Osteocyte (in vitro differentiated cells): ENCODE measurements around the gene ALOX5AP. TPM values are rescaled to one million over a fixed set of nuclear protein-coding genes. Genes with fewer than 3 reads are reported as not detected.

Source experiments
- DNase-seq: peaks from one replicate; pipeline ENCODE4 v3.0.0; 2021; ENCODE audit warnings: mixed read lengths; ENCODE audit not compliant: unreplicated experiment; ENCODE audit errors: extremely low spot score
- H3K27ac Mint-ChIP-seq: one replicate; pipeline ENCODE4 v1.8.0; 2021; ENCODE audit warnings: mild to moderate bottlenecking, mixed read lengths; ENCODE audit not compliant: unreplicated experiment
- H3K27me3 Mint-ChIP-seq: one replicate; pipeline ENCODE4 v1.8.0; 2021; ENCODE audit warnings: mixed read lengths; ENCODE audit not compliant: unreplicated experiment
- H3K36me3 Mint-ChIP-seq: one replicate; pipeline ENCODE4 v1.8.0; 2021; ENCODE audit warnings: mixed read lengths; ENCODE audit not compliant: unreplicated experiment
- H3K4me1 Mint-ChIP-seq: one replicate; pipeline ENCODE4 v1.8.0; 2021; ENCODE audit warnings: mixed read lengths; ENCODE audit not compliant: unreplicated experiment
- H3K4me3 Mint-ChIP-seq: one replicate; pipeline ENCODE4 v1.8.0; 2021; ENCODE audit warnings: mild to moderate bottlenecking, moderate library complexity, mixed read lengths; ENCODE audit not compliant: unreplicated experiment
- H3K9me3 Mint-ChIP-seq: one replicate; pipeline ENCODE4 v1.8.0; 2021; ENCODE audit warnings: mixed read lengths; ENCODE audit not compliant: unreplicated experiment
- total RNA-seq: library from RNA; stranded (reverse); gene quantifications from 2 replicates; pipeline ENCODE4 v1.2.1, GENCODE V29; 2021
- TF ChIP-seq, protein P1 (sequence below): fragments of 200-600 bp; sonication (generic); IDR thresholded peaks from 2 replicates; pipeline ENCODE4 v1.5.0; 2021; ENCODE audit warnings: antibody characterized with exemption, mild to moderate bottlenecking, moderate library complexity

ALOX5AP gene
- total RNA-seq, 1 donor from 2014 or later: not detected

- TF ChIP-seq, protein P1, sequence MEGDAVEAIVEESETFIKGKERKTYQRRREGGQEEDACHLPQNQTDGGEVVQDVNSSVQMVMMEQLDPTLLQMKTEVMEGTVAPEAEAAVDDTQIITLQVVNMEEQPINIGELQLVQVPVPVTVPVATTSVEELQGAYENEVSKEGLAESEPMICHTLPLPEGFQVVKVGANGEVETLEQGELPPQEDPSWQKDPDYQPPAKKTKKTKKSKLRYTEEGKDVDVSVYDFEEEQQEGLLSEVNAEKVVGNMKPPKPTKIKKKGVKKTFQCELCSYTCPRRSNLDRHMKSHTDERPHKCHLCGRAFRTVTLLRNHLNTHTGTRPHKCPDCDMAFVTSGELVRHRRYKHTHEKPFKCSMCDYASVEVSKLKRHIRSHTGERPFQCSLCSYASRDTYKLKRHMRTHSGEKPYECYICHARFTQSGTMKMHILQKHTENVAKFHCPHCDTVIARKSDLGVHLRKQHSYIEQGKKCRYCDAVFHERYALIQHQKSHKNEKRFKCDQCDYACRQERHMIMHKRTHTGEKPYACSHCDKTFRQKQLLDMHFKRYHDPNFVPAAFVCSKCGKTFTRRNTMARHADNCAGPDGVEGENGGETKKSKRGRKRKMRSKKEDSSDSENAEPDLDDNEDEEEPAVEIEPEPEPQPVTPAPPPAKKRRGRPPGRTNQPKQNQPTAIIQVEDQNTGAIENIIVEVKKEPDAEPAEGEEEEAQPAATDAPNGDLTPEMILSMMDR: no peak
- Mint-ChIP-seq H3K4me3 (no peak overlapping the region), H3K27ac (no peak overlapping the region), H3K4me1 (peaks cover 15% of the 10 kb centered on the region), H3K36me3 (no peaks in the 10 kb centered on the region), H3K27me3 (no peaks in the 10 kb centered on the region), H3K9me3 (no peaks in the 10 kb centered on the region)
- no peak for DNase-seq
Measured at GRCh38 chr13:30712536-30713532, 22.5 kb upstream of the ALOX5AP start.

DNA sequence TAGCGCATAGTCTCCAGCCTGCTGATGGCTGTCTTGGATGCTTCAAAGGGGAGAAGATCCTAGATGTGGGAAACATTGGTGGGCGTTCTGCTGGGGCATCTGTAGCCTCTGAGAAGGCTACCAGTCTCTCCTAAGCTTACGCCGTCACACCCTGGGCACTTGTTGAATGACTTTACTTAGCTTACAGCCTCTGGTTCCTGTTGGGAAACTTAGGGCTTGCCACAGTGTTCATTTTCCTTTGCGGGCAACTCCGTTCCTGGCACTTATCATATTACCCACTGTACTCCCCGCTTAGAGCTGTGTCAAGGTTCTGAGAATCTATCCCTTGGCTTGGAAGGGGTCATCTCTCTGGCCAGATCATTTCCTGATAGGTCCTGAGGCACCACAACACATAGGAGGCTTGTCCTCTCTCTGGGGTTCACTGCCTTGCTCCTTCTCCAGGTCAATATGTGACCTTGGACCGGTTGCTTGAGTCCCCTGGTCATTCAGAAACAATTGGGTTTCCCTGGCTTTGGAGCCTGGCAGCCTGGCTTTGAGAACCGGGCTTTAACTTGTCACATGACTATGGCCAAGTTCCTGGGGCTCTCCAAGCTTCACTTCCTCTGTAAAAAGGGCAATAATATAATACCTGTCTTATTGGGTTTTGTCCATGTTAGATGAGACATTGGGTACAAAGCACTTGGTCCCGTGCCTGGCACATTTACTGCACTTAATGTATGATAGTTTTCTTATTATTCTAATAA, 20.5 kb upstream of the ALOX5AP start:
- TF ChIP-seq, protein P1: no peak
- no peaks in the 10 kb centered on the region for H3K27me3 Mint-ChIP-seq
- no peak overlapping the region for H3K4me3 Mint-ChIP-seq
- H3K27ac Mint-ChIP-seq: no peak overlapping the region
- H3K36me3 Mint-ChIP-seq: no peaks in the 10 kb centered on the region
- H3K4me1 Mint-ChIP-seq: peaks cover 14% of the 10 kb centered on the region
- H3K9me3 Mint-ChIP-seq: no peaks in the 10 kb centered on the region
- no peak for DNase-seq

- H3K27ac Mint-ChIP-seq: no peak overlapping the region
Measured at GRCh38 chr13:30715372-30715756, 20.0 kb upstream of the ALOX5AP start.

DNA sequence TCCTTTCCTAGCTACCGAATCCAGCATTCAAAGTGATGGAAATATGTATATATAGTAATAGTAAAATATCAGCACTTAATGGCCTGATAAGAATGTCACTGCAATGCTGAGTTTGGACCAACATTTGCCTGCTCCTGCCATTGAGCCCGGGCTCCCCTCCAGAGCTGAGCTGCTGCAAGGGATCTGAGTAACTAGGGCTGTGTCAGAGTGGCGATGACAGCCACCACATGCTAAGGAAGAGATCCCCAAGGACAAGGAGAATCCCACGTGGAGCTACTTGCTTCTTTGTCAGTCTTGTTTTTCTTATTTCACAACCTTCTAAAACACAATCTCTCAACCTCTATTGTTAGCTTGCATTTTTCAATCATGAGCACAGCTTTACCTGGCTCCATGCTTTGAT, 19.5 kb upstream of the ALOX5AP start:
- H3K36me3 Mint-ChIP-seq: no peaks in the 10 kb centered on the region
- TF ChIP-seq, protein P1: no peak
- peaks cover 14% of the 10 kb centered on the region for H3K4me1 Mint-ChIP-seq
- H3K4me3 Mint-ChIP-seq: no peak overlapping the region
- H3K27me3 Mint-ChIP-seq: no peaks in the 10 kb centered on the region
- no peak overlapping the region for H3K27ac Mint-ChIP-seq
- no peaks in the 10 kb centered on the region for H3K9me3 Mint-ChIP-seq
- no peak for DNase-seq

More at GRCh38 chr13:30715372-30715756, 20.0 kb upstream of the ALOX5AP start:
- Mint-ChIP-seq H3K27me3 (no peaks in the 10 kb centered on the region), H3K36me3 (no peaks in the 10 kb centered on the region), H3K4me1 (peaks cover 14% of the 10 kb centered on the region), H3K4me3 (no peak overlapping the region), H3K9me3 (no peaks in the 10 kb centered on the region)
- TF ChIP-seq, protein P1: no peak
- DNase-seq: no peak
